Measurements from ENCODE around the gene ABCC1. TPM values are rescaled to one million over a fixed set of nuclear protein-coding genes. Genes with fewer than 3 reads are reported as not detected.

The ABCC1 gene
- total and polyA plus RNA-seq, 2 of the 8 experiments (the other 6 are each of a cell fraction or from before 2014, with no cell fraction given): 42.6 to 66.8 TPM

DNA sequence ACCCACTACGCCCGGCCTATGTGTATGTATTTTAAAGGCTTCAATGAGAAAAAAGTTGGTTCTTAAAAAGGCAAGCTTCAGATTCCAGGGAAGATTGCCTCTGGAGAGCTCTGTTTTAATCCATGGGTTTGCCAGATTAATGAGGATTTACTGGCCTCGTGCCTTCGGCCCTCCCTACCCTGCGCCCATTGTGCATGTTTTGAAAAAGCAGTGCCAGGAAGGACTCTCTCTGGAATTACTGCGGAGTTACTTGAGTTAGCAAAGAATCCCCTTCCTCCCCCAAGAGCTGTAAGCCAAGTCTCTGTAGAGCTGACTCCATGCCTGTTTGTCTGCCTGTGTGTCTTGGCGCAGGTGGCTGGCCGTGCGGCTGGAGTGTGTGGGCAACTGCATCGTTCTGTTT, 175.0 kb downstream of the ABCC1 start:
- POLR2A ChIA-PET (ENCODE audit: partially characterized antibody): no interaction called here
- H2BK5ac ChIP-seq (ENCODE audit: low read depth, low read length): no peak overlapping the region
- H2BK12ac ChIP-seq (ENCODE audit: low read depth, low read length): no peak overlapping the region
- no peak overlapping the region for H3K9ac ChIP-seq (replicated peaks in 1 of 4; ENCODE audit: extremely low read depth in 1 of 4, low read depth in 3 of 4, low read length in 3 of 4)
- WGBS, 2 experiments (ENCODE audit: extremely low coverage in 1 of 2, insufficient coverage in 1 of 2, insufficient read length in 1 of 2, insufficient replicate concordance in 2 of 2, low coverage in 1 of 2, low lambda C conversion rate in 2 of 2, missing lambda C conversion rate in 1 of 2): 96% methylated on average over 10 of the region's 10 CpGs; no CpG with 5 or more reads in 1 of the 2 experiments
- no peak overlapping the region for H4K91ac ChIP-seq (replicated peaks; ENCODE audit: insufficient read length, low read length)
- H3K14ac ChIP-seq (ENCODE audit: insufficient read length): no peak overlapping the region
- no peak overlapping the region for H2AFZ ChIP-seq (ENCODE audit: low read length)
- no peaks in the 10 kb centered on the region; the same call in 1 of the 2 replicates for H3K23me2 ChIP-seq (ENCODE audit: low read depth, low read length)
- H3K4me1 ChIP-seq (replicated peaks in 1 of 4; ENCODE audit: control insufficient read depth in 3 of 4, insufficient read depth in 4 of 4, low read length in 3 of 4): no peaks in the 10 kb centered on the region
- H3K4me3 ChIP-seq (ENCODE audit: extremely low read depth in 1 of 4, insufficient read depth in 2 of 4, low read depth in 3 of 4, low read length in 4 of 4): no peak overlapping the region
- peaks cover 0 to 7% of the 10 kb centered on the region in 2 experiments; a peak in 3 of 4 replicates for H3K9me3 ChIP-seq (ENCODE audit: insufficient read depth in 2 of 2, low read depth in 1 of 2, low read length in 1 of 2)
- H3K56ac ChIP-seq (replicated peaks; ENCODE audit: insufficient read length, low read depth, low read length): no peak overlapping the region
- no peak overlapping the region for H3K23ac ChIP-seq (ENCODE audit: insufficient read length)
- H3K79me1 ChIP-seq (ENCODE audit: low read depth, low read length): no peaks in the 10 kb centered on the region
- H3K18ac ChIP-seq (ENCODE audit: extremely low read depth, low read length): no peak overlapping the region
- H3K4me2 ChIP-seq (ENCODE audit: insufficient read depth in 1 of 2, low read depth in 2 of 2, low read length in 2 of 2): no peak overlapping the region
- H4K5ac ChIP-seq (ENCODE audit: insufficient read length, low read depth, low read length): no peak overlapping the region
- CTCF ChIA-PET (ENCODE audit: partially characterized antibody): interaction anchor here (0.8 kb wide), 1 partner anchor 63 kb away, joined by 3 read pairs; no protein-coding TSS in a partner anchor
- H4K20me1 ChIP-seq (replicated peaks in 1 of 2; ENCODE audit: control insufficient read depth in 1 of 2, insufficient read depth in 2 of 2, low read length in 2 of 2): peaks cover 3 to 4% of the 10 kb centered on the region in 2 experiments
- H4K8ac ChIP-seq (ENCODE audit: extremely low read depth, insufficient read depth, low read length): no peak overlapping the region
- H3K27ac ChIP-seq (ENCODE audit: low read depth, low read length): no peak overlapping the region
- FAIRE-seq: no peak
- no peak for TF ChIP-seq POLR2A (IDR thresholded peaks at IDR 0.05; ENCODE audit: control extremely low read depth in 1 of 2, low read depth in 2 of 2, low read length in 2 of 2)
- no peak for TF ChIP-seq CTCF (IDR thresholded peaks at IDR 0.05; ENCODE audit: control extremely low read depth in 1 of 3, insufficient read depth in 1 of 3, low read depth in 1 of 3, low read length in 3 of 3)
- TF ChIP-seq, protein P1, sequence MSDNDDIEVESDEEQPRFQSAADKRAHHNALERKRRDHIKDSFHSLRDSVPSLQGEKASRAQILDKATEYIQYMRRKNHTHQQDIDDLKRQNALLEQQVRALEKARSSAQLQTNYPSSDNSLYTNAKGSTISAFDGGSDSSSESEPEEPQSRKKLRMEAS (IDR thresholded peaks at IDR 0.05): no peak
- TF ChIP-seq SIX5 (IDR thresholded peaks at IDR 0.05; ENCODE audit: low read depth, low read length): no peak
- no peak for TF ChIP-seq CEBPB (IDR thresholded peaks at IDR 0.05; ENCODE audit: low read depth, low read length)
- TF ChIP-seq JUN (IDR thresholded peaks at IDR 0.05; ENCODE audit: low read depth, low read length): no peak
- no peak for TF ChIP-seq SUZ12 (IDR thresholded peaks at IDR 0.05; ENCODE audit: low read length)
- no peak for TF ChIP-seq RNF2 (IDR thresholded peaks at IDR 0.05; ENCODE audit: borderline replicate concordance, low read depth, low read length, missing control alignments, poor library complexity, severe bottlenecking)
- TF ChIP-seq YY1 (IDR thresholded peaks at IDR 0.05; ENCODE audit: low read depth, low read length): no peak
- H3K36me3 ChIP-seq (ENCODE audit: control insufficient read depth in 2 of 4, insufficient read depth in 4 of 4, low read length in 3 of 4): peaks cover 9 to 46% (median 28%) of the 10 kb centered on the region in 4 experiments; a peak in 7 of 8 replicates
- H2BK15ac ChIP-seq (ENCODE audit: low read length): no peak overlapping the region
- no peak overlapping the region for H2AK5ac ChIP-seq (ENCODE audit: low read depth, low read length)
- H3K27me3 ChIP-seq (replicated peaks in 1 of 4; ENCODE audit: control insufficient read depth in 3 of 4, extremely low read depth in 1 of 4, insufficient read depth in 3 of 4, low read length in 3 of 4): no peaks in the 10 kb centered on the region
- no peaks in the 10 kb centered on the region for H3K79me2 ChIP-seq (ENCODE audit: control insufficient read depth in 1 of 2, insufficient read depth in 2 of 2, low read length in 2 of 2)
- no peak for DNase-seq (ENCODE audit: low read depth in 1 of 2, low spot score in 2 of 2)
- H2BK20ac ChIP-seq (ENCODE audit: low read length): no peak overlapping the region
- H2BK120ac ChIP-seq (replicated peaks; ENCODE audit: low read depth, low read length): no peak overlapping the region
- H3K4ac ChIP-seq (replicated peaks; ENCODE audit: insufficient read length, low read depth, low read length): no peak overlapping the region
